Stimulated activated CD8-positive, alpha-beta memory T cell treated with anti-CD3 and anti-CD28 coated beads, Interleukin-2, amount 100 ng/mL, for 1 hour (primary cell): Measurements from ENCODE around the gene THUMPD1.
A peak's percentile ranks its signal among the peaks of the same experiment; 100 is the strongest.
"Not testable (repeated sequence)": the region's sequence is repeated elsewhere in the genome, so short reads cannot be mapped to it uniquely, and the experiment has no call there.

Source experiments
- DNase-seq, 2 donors: peaks; one replicate each; pipeline ENCODE4 v3.0.0-alpha.2; 2020; ENCODE audit warnings: low read depth in 2 of 2

The THUMPD1 gene

GRCh38 chr16:20747030-20747816 is 5.6 kb upstream of the THUMPD1 start:
- DNase-seq, result no peak

- no peak for DNase-seq
These were observed 4.8 kb upstream of the THUMPD1 start for GRCh38 chr16:20746461-20746860.

GRCh38 chr16:20744922-20745440 is 3.4 kb upstream of the THUMPD1 start:
- DNase-seq, result no peak

- no peak for DNase-seq
These were observed 2.0 kb upstream of the THUMPD1 start for GRCh38 chr16:20743591-20743990.

- DNase-seq, result peak; percentile 81 to 85
These were observed 607 bp downstream of the THUMPD1 start for GRCh38 chr16:20740901-20741521.

GRCh38 chr16:20740007-20740883 is 1.4 kb downstream of the THUMPD1 start:
- no peak for DNase-seq

- no peak for DNase-seq
These were observed 6.1 kb downstream of the THUMPD1 start for GRCh38 chr16:20735490-20735889.

GRCh38 chr16:20734782-20735181 is 6.8 kb downstream of the THUMPD1 start:
- no peak for DNase-seq

- no peak for DNase-seq
These were observed 7.6 kb downstream of the THUMPD1 start for GRCh38 chr16:20734056-20734455.

GRCh38 chr16:20729141-20729540 is 12.5 kb downstream of the THUMPD1 start:
- no peak for DNase-seq

- no peak for DNase-seq
These were observed 14.4 kb downstream of the THUMPD1 start for GRCh38 chr16:20727181-20727580.

GRCh38 chr16:20726661-20727060 is 15.0 kb downstream of the THUMPD1 start:
- no peak for DNase-seq

- DNase-seq, result no peak
These were observed 21.4 kb downstream of the THUMPD1 start for GRCh38 chr16:20720251-20720650.

GRCh38 chr16:20717718-20718117 is 23.9 kb downstream of the THUMPD1 start:
- DNase-seq, result not testable (repeated sequence)

- no peak for DNase-seq
These were observed 30.2 kb downstream of the THUMPD1 start for GRCh38 chr16:20711277-20711911.

GRCh38 chr16:20708129-20708528 is 33.5 kb downstream of the THUMPD1 start:
- not testable (repeated sequence) for DNase-seq

GRCh38 chr16:20707461-20707860 is 34.2 kb downstream of the THUMPD1 start:
- no peak for DNase-seq

- DNase-seq, result not testable (repeated sequence)
These were observed 35.6 kb downstream of the THUMPD1 start for GRCh38 chr16:20705972-20706371.

- DNase-seq, result no peak
These were observed 37.3 kb downstream of the THUMPD1 start for GRCh38 chr16:20704281-20704680.

- DNase-seq, result not testable (repeated sequence)
These were observed 39.9 kb downstream of the THUMPD1 start for GRCh38 chr16:20701692-20702091.

- DNase-seq, result no peak
These were observed 45.0 kb downstream of the THUMPD1 start for GRCh38 chr16:20696618-20697017.

- DNase-seq, result no peak
These were observed 46.6 kb downstream of the THUMPD1 start for GRCh38 chr16:20695024-20695423.
